Parathyroid adenoma (tissue), 2 donors: ENCODE results near the gene FSTL3.

Source experiments
- H2AFZ ChIP-seq: fragments of 300-600 bp; sonication (generic); one replicate; pipeline ENCODE4 v1.7.0; 2017; ENCODE audit warnings: antibody characterized with exemption, mild to moderate bottlenecking
- H3K27ac ChIP-seq: fragments of 300-600 bp; sonication (generic); one replicate; pipeline ENCODE4 v1.7.0; 2017
- H3K27me3 ChIP-seq: fragments of 300-600 bp; sonication (generic); one replicate; pipeline ENCODE4 v1.7.0; 2017; ENCODE audit warnings: low read length; ENCODE audit not compliant: control insufficient read depth, insufficient read depth
- H3K36me3 ChIP-seq: fragments of 300-600 bp; sonication (generic); one replicate; pipeline ENCODE4 v1.7.0; 2017; ENCODE audit warnings: low read length; ENCODE audit not compliant: control insufficient read depth, insufficient read depth
- H3K4me1 ChIP-seq: fragments of 300-600 bp; sonication (generic); one replicate; pipeline ENCODE4 v1.7.0; 2017; ENCODE audit warnings: control low read depth
- H3K4me2 ChIP-seq: fragments of 300-600 bp; sonication (generic); one replicate; pipeline ENCODE4 v1.7.0; 2017; ENCODE audit warnings: low read length
- H3K4me3 ChIP-seq: fragments of 300-600 bp; sonication (generic); one replicate; pipeline ENCODE4 v1.7.0; 2017; ENCODE audit warnings: low read depth, low read length
- H3K79me2 ChIP-seq: fragments of 300-600 bp; sonication (generic); one replicate; pipeline ENCODE4 v1.7.0; 2017; ENCODE audit warnings: control low read depth
- H3K9ac ChIP-seq: fragments of 300-600 bp; sonication (generic); one replicate; pipeline ENCODE4 v1.7.0; 2017; ENCODE audit warnings: mild to moderate bottlenecking
- H3K9me3 ChIP-seq: fragments of 300-600 bp; sonication (generic); one replicate; pipeline ENCODE4 v1.7.0; 2017; ENCODE audit warnings: low read length; ENCODE audit not compliant: control insufficient read depth
- TF ChIP-seq, protein P1 (sequence below): fragments of 300-600 bp; sonication (generic); IDR thresholded peaks from one replicate; pipeline ENCODE4 v1.7.0; 2017; ENCODE audit warnings: antibody characterized with exemption, mild to moderate bottlenecking
- donor health status: primary hyperparathyroidism.

The FSTL3 gene

DNA sequence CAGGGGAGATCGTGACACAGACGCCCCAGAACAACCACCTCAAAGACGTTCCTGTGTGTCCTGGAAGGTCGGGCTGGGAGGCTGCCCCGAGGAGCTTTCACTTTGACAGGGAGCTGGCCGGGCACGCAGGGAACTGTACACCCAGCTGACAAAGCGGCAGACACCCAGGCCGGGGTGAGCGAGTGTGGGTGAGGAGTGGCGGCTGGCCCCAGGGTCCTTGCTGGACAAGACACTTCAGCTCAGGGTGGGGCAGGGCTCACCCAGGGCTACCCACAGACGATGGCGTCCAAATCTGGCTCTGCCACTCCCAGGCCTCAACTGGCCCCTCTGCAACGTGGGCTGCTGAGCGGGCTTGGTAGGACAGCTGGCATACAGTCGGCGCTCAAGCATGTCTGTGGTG, 34.5 kb upstream of the FSTL3 start:
- no peak overlapping the region for H3K27ac ChIP-seq

DNA sequence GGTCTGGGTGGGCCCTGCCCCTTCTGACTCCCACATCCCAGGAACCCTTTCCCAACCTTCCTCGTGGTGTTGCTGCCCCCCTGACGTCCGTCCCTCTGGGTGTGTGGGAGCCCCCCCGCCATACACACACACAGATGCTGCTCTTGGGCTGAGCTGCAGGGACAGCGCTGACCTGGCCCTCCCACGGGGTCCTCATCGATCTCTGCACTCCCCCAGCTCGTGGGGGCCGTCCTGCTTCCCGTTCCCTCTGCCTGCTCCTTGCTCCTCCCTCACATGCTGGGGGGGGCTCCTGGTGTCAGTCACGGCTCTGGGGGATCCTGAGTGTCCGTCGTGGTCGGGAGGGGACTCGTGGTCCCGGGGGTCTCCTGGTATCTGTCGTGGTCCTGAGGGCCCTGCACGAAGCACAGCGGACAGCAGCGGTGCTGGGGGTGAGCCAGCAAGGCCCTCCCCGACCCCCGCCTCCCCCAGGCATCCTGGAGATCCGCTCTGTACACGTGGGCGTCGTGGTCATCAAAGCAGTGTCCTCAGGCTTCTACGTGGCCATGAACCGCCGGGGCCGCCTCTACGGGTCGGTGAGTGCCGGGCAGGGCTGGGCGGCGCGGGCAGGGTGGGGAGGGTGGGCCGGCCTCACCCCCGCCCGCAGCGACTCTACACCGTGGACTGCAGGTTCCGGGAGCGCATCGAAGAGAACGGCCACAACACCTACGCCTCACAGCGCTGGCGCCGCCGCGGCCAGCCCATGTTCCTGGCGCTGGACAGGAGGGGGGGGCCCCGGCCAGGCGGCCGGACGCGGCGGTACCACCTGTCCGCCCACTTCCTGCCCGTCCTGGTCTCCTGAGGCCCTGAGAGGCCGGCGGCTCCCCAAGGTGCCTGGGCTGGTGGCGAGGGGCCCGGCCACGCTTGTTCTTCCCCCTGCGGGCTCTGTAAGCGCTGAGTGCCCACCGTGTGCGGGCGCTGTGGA, 33.1 kb upstream of the FSTL3 start:
- Histone ChIP-seq H3K4me3 (no peak overlapping the region), H3K36me3 (no peaks in the 10 kb centered on the region), H3K27ac (no peak overlapping the region), H3K4me1 (no peaks in the 10 kb centered on the region), H3K79me2 (no peaks in the 10 kb centered on the region), H2AFZ (no peak overlapping the region), H3K9ac (no peak overlapping the region), H3K9me3 (no peaks in the 10 kb centered on the region), H3K4me2 (no peak overlapping the region), H3K27me3 (no peaks in the 10 kb centered on the region)
- TF ChIP-seq, protein P1, sequence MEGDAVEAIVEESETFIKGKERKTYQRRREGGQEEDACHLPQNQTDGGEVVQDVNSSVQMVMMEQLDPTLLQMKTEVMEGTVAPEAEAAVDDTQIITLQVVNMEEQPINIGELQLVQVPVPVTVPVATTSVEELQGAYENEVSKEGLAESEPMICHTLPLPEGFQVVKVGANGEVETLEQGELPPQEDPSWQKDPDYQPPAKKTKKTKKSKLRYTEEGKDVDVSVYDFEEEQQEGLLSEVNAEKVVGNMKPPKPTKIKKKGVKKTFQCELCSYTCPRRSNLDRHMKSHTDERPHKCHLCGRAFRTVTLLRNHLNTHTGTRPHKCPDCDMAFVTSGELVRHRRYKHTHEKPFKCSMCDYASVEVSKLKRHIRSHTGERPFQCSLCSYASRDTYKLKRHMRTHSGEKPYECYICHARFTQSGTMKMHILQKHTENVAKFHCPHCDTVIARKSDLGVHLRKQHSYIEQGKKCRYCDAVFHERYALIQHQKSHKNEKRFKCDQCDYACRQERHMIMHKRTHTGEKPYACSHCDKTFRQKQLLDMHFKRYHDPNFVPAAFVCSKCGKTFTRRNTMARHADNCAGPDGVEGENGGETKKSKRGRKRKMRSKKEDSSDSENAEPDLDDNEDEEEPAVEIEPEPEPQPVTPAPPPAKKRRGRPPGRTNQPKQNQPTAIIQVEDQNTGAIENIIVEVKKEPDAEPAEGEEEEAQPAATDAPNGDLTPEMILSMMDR = no peak

More for the DNA sequence above, 34.5 kb upstream of the FSTL3 start:
- H3K4me3 ChIP-seq = no peak overlapping the region
- no peaks in the 10 kb centered on the region for H3K4me1 ChIP-seq
- H3K36me3 ChIP-seq = no peaks in the 10 kb centered on the region
- H3K79me2 ChIP-seq = no peaks in the 10 kb centered on the region
- no peaks in the 10 kb centered on the region for H3K9me3 ChIP-seq
- no peaks in the 10 kb centered on the region for H3K27me3 ChIP-seq
- no peak overlapping the region for H3K4me2 ChIP-seq
- H3K9ac ChIP-seq = no peak overlapping the region
- TF ChIP-seq, protein P1 = no peak
- no peak overlapping the region for H2AFZ ChIP-seq

DNA sequence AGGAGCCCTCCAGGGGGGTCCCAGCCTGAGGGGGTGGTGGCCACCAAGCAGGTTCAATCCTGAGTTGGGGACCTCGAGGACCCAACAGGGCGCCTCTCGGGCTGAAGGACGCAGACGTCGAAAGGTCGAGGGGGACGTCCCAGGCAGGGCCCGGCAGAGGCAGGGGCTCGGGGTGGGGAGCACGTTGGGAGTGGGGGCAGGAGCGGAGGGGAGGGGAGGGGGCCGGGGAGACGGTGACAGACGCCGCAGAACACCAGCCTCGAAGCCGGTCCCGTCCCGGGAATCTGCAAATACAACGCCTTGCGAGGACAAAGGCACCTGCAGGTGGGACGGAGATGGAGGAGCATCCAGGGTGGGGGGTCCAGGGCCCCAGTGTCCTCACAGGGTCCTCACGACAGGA, 32.5 kb upstream of the FSTL3 start:
- no peaks in the 10 kb centered on the region for H3K27me3 ChIP-seq
- H3K4me3 ChIP-seq = no peak overlapping the region
- H3K79me2 ChIP-seq = no peaks in the 10 kb centered on the region
- H3K27ac ChIP-seq = no peak overlapping the region
- no peaks in the 10 kb centered on the region for H3K36me3 ChIP-seq
- H3K4me2 ChIP-seq = no peak overlapping the region
- no peaks in the 10 kb centered on the region for H3K9me3 ChIP-seq
- no peaks in the 10 kb centered on the region for H3K4me1 ChIP-seq
- TF ChIP-seq, protein P1 = no peak
- no peak overlapping the region for H2AFZ ChIP-seq
- H3K9ac ChIP-seq = no peak overlapping the region

DNA sequence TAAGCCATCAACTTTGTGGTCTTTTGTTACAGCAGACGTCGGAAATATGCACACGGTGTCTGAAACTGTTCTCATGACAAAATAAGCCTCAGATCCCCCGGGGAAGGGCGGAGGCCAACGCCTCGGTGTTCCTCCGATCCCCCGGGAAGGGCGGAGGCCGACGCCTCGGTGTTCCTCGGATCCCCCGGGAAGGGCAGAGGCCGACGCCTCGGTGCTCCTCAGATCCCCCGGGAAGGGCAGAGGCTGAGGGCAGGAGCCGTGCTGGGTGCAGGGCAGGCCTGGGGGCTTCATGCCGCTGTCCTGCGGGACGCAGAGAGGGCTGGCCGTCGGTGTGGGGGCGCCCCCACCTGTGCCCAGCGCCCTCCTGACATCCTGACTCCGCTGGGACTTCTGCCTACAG, 31.8 kb upstream of the FSTL3 start:
- no peaks in the 10 kb centered on the region for H3K27me3 ChIP-seq
- H3K27ac ChIP-seq = no peak overlapping the region
- no peak overlapping the region for H3K9ac ChIP-seq
- H3K4me2 ChIP-seq = no peak overlapping the region
- TF ChIP-seq, protein P1 = no peak
- no peaks in the 10 kb centered on the region for H3K79me2 ChIP-seq
- no peaks in the 10 kb centered on the region for H3K4me1 ChIP-seq
- no peaks in the 10 kb centered on the region for H3K36me3 ChIP-seq
- no peak overlapping the region for H3K4me3 ChIP-seq
- H2AFZ ChIP-seq = no peak overlapping the region
- H3K9me3 ChIP-seq = no peaks in the 10 kb centered on the region

DNA sequence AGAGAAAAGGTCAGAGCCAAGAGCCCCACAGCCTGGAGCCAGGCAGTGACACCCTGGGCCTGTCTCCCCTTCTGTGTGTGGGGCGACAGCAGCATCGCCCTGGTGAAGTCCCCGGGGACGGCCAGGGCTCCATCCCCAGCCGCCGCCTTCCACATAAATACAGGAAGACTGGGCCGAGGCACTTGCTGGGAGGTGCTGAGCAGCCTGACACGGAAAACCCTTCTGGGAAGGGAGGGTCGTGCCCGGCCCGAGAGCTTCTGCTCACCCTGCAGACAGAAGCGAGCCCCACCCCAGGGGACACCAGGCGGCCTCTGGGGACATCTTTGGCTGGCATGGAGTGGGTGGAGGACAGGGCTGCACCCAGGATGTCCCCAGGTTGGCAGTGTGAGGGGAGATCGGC, 31.4 kb upstream of the FSTL3 start:
- H3K4me3 ChIP-seq = no peak overlapping the region
- no peak overlapping the region for H3K9ac ChIP-seq
- TF ChIP-seq, protein P1 = no peak
- no peak overlapping the region for H2AFZ ChIP-seq
- H3K4me2 ChIP-seq = no peak overlapping the region
- H3K27me3 ChIP-seq = no peaks in the 10 kb centered on the region
- H3K9me3 ChIP-seq = no peaks in the 10 kb centered on the region
- H3K79me2 ChIP-seq = no peaks in the 10 kb centered on the region
- no peak overlapping the region for H3K27ac ChIP-seq
- no peaks in the 10 kb centered on the region for H3K4me1 ChIP-seq
- H3K36me3 ChIP-seq = no peaks in the 10 kb centered on the region
